Measurements from ENCODE around the gene GPR18. TPM values are rescaled to one million over a fixed set of nuclear protein-coding genes. Genes with fewer than 3 reads are reported as not detected.

Gene GPR18
- total RNA-seq, 3 donors from 2014 or later, result 0.32 TPM; not detected in 2

- TF ChIP-seq POLR2AphosphoS5 (IDR thresholded peaks at IDR 0.05), result no peak
- no peak for TF ChIP-seq POLR2A (IDR thresholded peaks at IDR 0.05)
- TF ChIP-seq, protein P1, sequence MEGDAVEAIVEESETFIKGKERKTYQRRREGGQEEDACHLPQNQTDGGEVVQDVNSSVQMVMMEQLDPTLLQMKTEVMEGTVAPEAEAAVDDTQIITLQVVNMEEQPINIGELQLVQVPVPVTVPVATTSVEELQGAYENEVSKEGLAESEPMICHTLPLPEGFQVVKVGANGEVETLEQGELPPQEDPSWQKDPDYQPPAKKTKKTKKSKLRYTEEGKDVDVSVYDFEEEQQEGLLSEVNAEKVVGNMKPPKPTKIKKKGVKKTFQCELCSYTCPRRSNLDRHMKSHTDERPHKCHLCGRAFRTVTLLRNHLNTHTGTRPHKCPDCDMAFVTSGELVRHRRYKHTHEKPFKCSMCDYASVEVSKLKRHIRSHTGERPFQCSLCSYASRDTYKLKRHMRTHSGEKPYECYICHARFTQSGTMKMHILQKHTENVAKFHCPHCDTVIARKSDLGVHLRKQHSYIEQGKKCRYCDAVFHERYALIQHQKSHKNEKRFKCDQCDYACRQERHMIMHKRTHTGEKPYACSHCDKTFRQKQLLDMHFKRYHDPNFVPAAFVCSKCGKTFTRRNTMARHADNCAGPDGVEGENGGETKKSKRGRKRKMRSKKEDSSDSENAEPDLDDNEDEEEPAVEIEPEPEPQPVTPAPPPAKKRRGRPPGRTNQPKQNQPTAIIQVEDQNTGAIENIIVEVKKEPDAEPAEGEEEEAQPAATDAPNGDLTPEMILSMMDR (IDR thresholded peaks at IDR 0.05), result no peak
- H3K27ac ChIP-seq, result no peak overlapping the region
- H3K9me3 ChIP-seq, result no peaks in the 10 kb centered on the region
- no peaks in the 10 kb centered on the region for H3K36me3 ChIP-seq
- H3K4me3 ChIP-seq, result no peak overlapping the region
- no peak for DNase-seq (ENCODE audit: low spot score in 2 of 2)
- intact Hi-C loops (cut with DNase I; ENCODE audit: low total_unique reads), result no loop called here
- no peaks in the 10 kb centered on the region for H3K4me1 ChIP-seq
- no peaks in the 10 kb centered on the region for H3K27me3 ChIP-seq
Measured at GRCh38 chr13:99301913-99302636, 43.9 kb upstream of the GPR18 start.

DNA sequence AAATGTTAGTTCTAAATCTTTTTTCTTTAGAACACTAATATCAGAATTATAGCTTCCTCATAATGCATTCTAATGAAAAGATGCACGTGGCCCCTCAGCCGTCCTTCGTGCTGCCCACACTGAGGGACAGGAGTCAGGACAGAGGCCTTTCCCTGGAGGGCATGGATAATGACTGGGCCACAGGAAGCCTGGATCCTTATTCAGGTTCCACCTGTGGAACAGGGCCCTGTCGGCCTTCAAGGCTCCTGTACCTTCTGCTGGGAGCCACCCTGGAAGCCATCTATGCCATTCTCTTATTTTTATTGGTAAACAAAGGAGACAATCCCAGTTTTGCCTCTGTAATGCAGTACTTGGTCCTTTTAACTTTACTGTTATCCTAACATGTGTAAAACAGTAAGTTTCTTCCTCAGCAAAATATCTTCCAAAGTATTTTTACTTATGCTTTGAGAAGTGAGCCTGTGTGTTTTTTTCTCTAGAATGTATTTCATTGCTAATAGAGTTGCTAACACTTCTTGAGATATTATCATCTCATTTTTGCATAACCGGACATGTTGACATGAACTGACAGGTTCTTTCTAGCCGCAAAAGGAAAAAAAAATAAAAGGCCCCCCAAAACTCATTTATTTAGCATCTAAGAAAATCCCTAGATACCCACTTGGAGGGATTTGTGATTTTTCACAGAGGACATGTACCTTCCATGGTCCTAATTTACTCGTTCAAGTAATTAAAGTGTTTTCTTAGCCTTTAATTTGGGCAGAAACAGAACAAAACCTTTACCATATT, 43.1 kb upstream of the GPR18 start:
- TF ChIP-seq POLR2A (IDR thresholded peaks at IDR 0.05) (no peak), POLR2AphosphoS5 (IDR thresholded peaks at IDR 0.05) (no peak)
- TF ChIP-seq, protein P1 (IDR thresholded peaks at IDR 0.05), result no peak
- Histone ChIP-seq H3K4me1 (no peaks in the 10 kb centered on the region), H3K36me3 (no peaks in the 10 kb centered on the region), H3K9me3 (no peaks in the 10 kb centered on the region), H3K27me3 (no peaks in the 10 kb centered on the region), H3K4me3 (no peak overlapping the region), H3K27ac (no peak overlapping the region)
- intact Hi-C loops (cut with DNase I; ENCODE audit: low total_unique reads), result no loop called here
- no peak for DNase-seq (ENCODE audit: low spot score in 2 of 2)

- no peaks in the 10 kb centered on the region for H3K4me1 ChIP-seq
- DNase-seq (ENCODE audit: low spot score in 2 of 2), result no peak
- H3K27ac ChIP-seq, result no peak overlapping the region
- no peaks in the 10 kb centered on the region for H3K27me3 ChIP-seq
- H3K36me3 ChIP-seq, result no peaks in the 10 kb centered on the region
- intact Hi-C loops (cut with DNase I; ENCODE audit: low total_unique reads), result no loop called here
- TF ChIP-seq, protein P1 (IDR thresholded peaks at IDR 0.05), result no peak
- TF ChIP-seq POLR2AphosphoS5 (IDR thresholded peaks at IDR 0.05) (no peak), POLR2A (IDR thresholded peaks at IDR 0.05) (no peak)
- H3K4me3 ChIP-seq, result no peak overlapping the region
- H3K9me3 ChIP-seq, result no peaks in the 10 kb centered on the region
Measured at GRCh38 chr13:99299920-99300341, 41.8 kb upstream of the GPR18 start.

DNA sequence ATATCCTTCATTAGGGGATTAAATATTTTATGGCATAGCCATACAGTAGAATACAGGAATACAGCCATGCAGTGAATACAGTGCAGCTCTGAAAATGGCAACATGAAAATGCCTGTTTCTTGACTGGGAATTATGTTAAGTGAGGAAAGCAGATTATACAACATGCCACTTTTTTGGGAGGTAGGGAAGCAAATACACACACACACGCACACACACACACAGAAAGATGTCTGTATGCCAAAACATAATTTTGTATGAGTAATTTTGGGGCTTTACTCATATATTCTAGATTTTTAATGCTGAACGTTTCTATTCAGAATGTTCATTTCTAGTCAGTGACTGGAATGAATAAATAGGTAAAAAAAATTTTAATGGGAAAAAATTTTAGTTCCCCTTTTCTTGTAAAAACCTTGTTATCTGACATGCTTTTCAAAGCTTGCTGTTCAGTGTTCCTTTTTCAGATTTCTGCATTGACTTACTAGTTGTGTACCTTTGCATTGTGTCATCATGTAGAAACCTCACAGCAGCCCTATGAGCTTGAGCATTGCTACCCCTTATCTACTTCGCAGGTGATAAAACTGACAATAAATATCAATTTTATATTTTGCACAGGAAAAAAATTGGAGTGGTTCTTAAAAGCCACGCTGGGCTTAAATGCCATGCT, 41.2 kb upstream of the GPR18 start:
- no peak for DNase-seq (ENCODE audit: low spot score in 2 of 2)
- H3K4me1 ChIP-seq, result no peaks in the 10 kb centered on the region
- no peak overlapping the region for H3K27ac ChIP-seq
- no peaks in the 10 kb centered on the region for H3K27me3 ChIP-seq
- no peaks in the 10 kb centered on the region for H3K9me3 ChIP-seq
- intact Hi-C loops (cut with DNase I; ENCODE audit: low total_unique reads), result no loop called here
- H3K4me3 ChIP-seq, result no peak overlapping the region
- H3K36me3 ChIP-seq, result no peaks in the 10 kb centered on the region
- no peak for TF ChIP-seq POLR2A (IDR thresholded peaks at IDR 0.05)
- no peak for TF ChIP-seq POLR2AphosphoS5 (IDR thresholded peaks at IDR 0.05)
- TF ChIP-seq, protein P1 (IDR thresholded peaks at IDR 0.05), result no peak
